Measurements from ENCODE around the gene PRXL2A.

DNA sequence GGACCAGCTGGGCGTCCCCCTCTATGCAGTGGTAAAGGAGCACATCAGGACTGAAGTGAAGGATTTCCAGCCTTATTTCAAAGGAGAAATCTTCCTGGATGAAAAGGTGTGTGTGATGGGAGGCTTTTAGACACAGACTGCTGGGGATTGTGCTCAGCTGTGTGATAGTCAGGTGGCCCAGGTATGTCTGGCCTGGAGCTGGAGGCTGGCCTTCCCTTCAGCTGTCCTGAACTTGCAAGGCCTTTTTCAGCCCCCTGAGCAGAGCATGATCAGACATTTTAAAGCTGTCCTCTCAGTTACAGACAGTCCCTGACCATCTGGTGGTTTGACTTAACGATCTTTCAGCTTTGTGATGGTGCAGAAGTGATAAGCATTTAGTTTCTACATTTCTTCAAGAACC is 17.6 kb downstream of the PRXL2A start:
- TF ChIP-seq, protein P1, sequence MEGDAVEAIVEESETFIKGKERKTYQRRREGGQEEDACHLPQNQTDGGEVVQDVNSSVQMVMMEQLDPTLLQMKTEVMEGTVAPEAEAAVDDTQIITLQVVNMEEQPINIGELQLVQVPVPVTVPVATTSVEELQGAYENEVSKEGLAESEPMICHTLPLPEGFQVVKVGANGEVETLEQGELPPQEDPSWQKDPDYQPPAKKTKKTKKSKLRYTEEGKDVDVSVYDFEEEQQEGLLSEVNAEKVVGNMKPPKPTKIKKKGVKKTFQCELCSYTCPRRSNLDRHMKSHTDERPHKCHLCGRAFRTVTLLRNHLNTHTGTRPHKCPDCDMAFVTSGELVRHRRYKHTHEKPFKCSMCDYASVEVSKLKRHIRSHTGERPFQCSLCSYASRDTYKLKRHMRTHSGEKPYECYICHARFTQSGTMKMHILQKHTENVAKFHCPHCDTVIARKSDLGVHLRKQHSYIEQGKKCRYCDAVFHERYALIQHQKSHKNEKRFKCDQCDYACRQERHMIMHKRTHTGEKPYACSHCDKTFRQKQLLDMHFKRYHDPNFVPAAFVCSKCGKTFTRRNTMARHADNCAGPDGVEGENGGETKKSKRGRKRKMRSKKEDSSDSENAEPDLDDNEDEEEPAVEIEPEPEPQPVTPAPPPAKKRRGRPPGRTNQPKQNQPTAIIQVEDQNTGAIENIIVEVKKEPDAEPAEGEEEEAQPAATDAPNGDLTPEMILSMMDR (IDR thresholded peaks at IDR 0.05; ENCODE audit: insufficient read depth, low read length) = no peak
- no peak for TF ChIP-seq POLR2AphosphoS5 (IDR thresholded peaks at IDR 0.05; ENCODE audit: low read depth)

Data from HL-60 (cell line).